Measurements from ENCODE around the gene MTERF4.

MTERF4 gene

GRCh38 chr2:241088376-241088775, 13.7 kb downstream of the MTERF4 start:
- no peak for DNase-seq (ENCODE audit: low spot score)

GRCh38 chr2:241087420-241088268, 14.4 kb downstream of the MTERF4 start:
- DNase-seq (ENCODE audit: low spot score), result no peak

GRCh38 chr2:241084856-241085444, 17.1 kb downstream of the MTERF4 start:
- no peak for DNase-seq (ENCODE audit: low spot score)

- no peak for DNase-seq (ENCODE audit: low spot score)
Observed at GRCh38 chr2:241083091-241083415, 19.0 kb downstream of the MTERF4 start.

- DNase-seq (ENCODE audit: low spot score), result no peak
Observed at GRCh38 chr2:241082341-241083090, 19.6 kb downstream of the MTERF4 start.

GRCh38 chr2:241081643-241082340, 20.3 kb downstream of the MTERF4 start:
- no peak for DNase-seq (ENCODE audit: low spot score)

- no peak for DNase-seq (ENCODE audit: low spot score)
Observed at GRCh38 chr2:241081190-241081642, 20.9 kb downstream of the MTERF4 start.

- DNase-seq (ENCODE audit: low spot score), result no peak
Observed at GRCh38 chr2:241080405-241081189, 21.5 kb downstream of the MTERF4 start.

- no peak for DNase-seq (ENCODE audit: low spot score)
Observed at GRCh38 chr2:241074901-241075540, 27.1 kb downstream of the MTERF4 start.

- DNase-seq (ENCODE audit: low spot score), result no peak
Observed at GRCh38 chr2:241074065-241074818, 27.8 kb downstream of the MTERF4 start.

- DNase-seq (ENCODE audit: low spot score), result no peak
Observed at GRCh38 chr2:241073166-241074064, 28.7 kb downstream of the MTERF4 start.

- no peak for DNase-seq (ENCODE audit: low spot score)
Observed at GRCh38 chr2:241072553-241073165, 29.4 kb downstream of the MTERF4 start.

GRCh38 chr2:241072151-241072550, 29.9 kb downstream of the MTERF4 start:
- no peak for DNase-seq (ENCODE audit: low spot score)

GRCh38 chr2:241071677-241072111, 30.4 kb downstream of the MTERF4 start:
- no peak for DNase-seq (ENCODE audit: low spot score)

GRCh38 chr2:241070811-241071676, 31.0 kb downstream of the MTERF4 start:
- no peak for DNase-seq (ENCODE audit: low spot score)

GRCh38 chr2:241070361-241070760, 31.7 kb downstream of the MTERF4 start:
- DNase-seq (ENCODE audit: low spot score), result no peak

GRCh38 chr2:241069821-241070281, 32.2 kb downstream of the MTERF4 start:
- DNase-seq (ENCODE audit: low spot score), result no peak

Data from activated CD4-positive, alpha-beta T cell treated with anti-CD3 and anti-CD28 coated beads, Interleukin-2, Interleukin-4, amounts not matched to agents 100 ng/mL and 50 ng/mL, durations not matched to agents 16 hours and 8 hours (primary cell).